Ectodermal cell (in vitro differentiated cells): ENCODE data around the gene KCNA2.

Experiments
- H3K27ac ChIP-seq: 2 replicates; pipeline ENCODE4 v1.7.0; 2013; ENCODE audit warnings: mild to moderate bottlenecking, low read depth, low read length; ENCODE audit not compliant: insufficient read depth, poor library complexity, severe bottlenecking
- H3K27me3 ChIP-seq: 2 replicates; pipeline ENCODE4 v1.7.0; 2013; ENCODE audit warnings: mild to moderate bottlenecking, low read length; ENCODE audit not compliant: insufficient read depth, control insufficient read depth, poor library complexity, severe bottlenecking
- H3K36me3 ChIP-seq: one replicate; pipeline ENCODE4 v1.7.0; 2013; ENCODE audit warnings: low read length; ENCODE audit not compliant: control insufficient read depth, insufficient read depth
- H3K4me1 ChIP-seq: one replicate; pipeline ENCODE4 v1.7.0; 2013; ENCODE audit warnings: low read length; ENCODE audit not compliant: control insufficient read depth, insufficient read depth
- H3K4me3 ChIP-seq: 2 replicates; pipeline ENCODE4 v1.7.0; 2013; ENCODE audit warnings: low read depth, low read length, control low read depth; ENCODE audit not compliant: insufficient read depth
- H3K9me3 ChIP-seq: 2 replicates; pipeline ENCODE4 v1.7.0; 2013; ENCODE audit warnings: mild to moderate bottlenecking, low read length, moderate library complexity; ENCODE audit not compliant: control insufficient read depth
- WGBS, 2 experiments: methylation state at CpG; one replicate each; pipeline ENCODE4 v1.1.7; 2013; ENCODE audit warnings: missing lambda C conversion rate in 2 of 2; 5-methylcytosine and 5-hydroxymethylcytosine counted together

Gene KCNA2

GRCh38 chr1:110588991-110589390, 17.2 kb downstream of the KCNA2 start:
- H3K4me1 ChIP-seq = no peaks in the 10 kb centered on the region
- H3K27me3 ChIP-seq = no peaks in the 10 kb centered on the region
- no peak overlapping the region for H3K4me3 ChIP-seq
- WGBS, 2 experiments = 89 to 97% methylated on average over 3 of the region's 3 CpGs
- no peaks in the 10 kb centered on the region for H3K36me3 ChIP-seq
- no peaks in the 10 kb centered on the region for H3K9me3 ChIP-seq
- H3K27ac ChIP-seq = no peak overlapping the region

- Histone ChIP-seq H3K9me3 (no peaks in the 10 kb centered on the region), H3K4me1 (no peaks in the 10 kb centered on the region), H3K36me3 (no peaks in the 10 kb centered on the region), H3K27me3 (no peaks in the 10 kb centered on the region), H3K4me3 (no peak overlapping the region), H3K27ac (no peak overlapping the region)
- 86 to 100% methylated on average over 1 of the region's 1 CpG for WGBS, 2 experiments
These were observed 17.7 kb downstream of the KCNA2 start for GRCh38 chr1:110588486-110588885.

GRCh38 chr1:110587906-110588305, 18.3 kb downstream of the KCNA2 start:
- Histone ChIP-seq H3K27ac (no peak overlapping the region), H3K4me3 (no peak overlapping the region), H3K36me3 (no peaks in the 10 kb centered on the region), H3K4me1 (peaks cover under 1% of the 10 kb centered on the region), H3K9me3 (no peaks in the 10 kb centered on the region), H3K27me3 (no peaks in the 10 kb centered on the region)
- 92 to 93% methylated on average over 4 of the region's 4 CpGs for WGBS, 2 experiments

GRCh38 chr1:110585481-110585880, 20.7 kb downstream of the KCNA2 start:
- Histone ChIP-seq H3K27ac (no peak overlapping the region), H3K36me3 (no peaks in the 10 kb centered on the region), H3K27me3 (no peaks in the 10 kb centered on the region), H3K4me1 (peaks cover 13% of the 10 kb centered on the region), H3K4me3 (no peak overlapping the region), H3K9me3 (no peaks in the 10 kb centered on the region)
- WGBS, 2 experiments = 93 to 100% methylated on average over 1 of the region's 1 CpG

GRCh38 chr1:110584045-110584444, 22.1 kb downstream of the KCNA2 start:
- Histone ChIP-seq H3K27ac (no peak overlapping the region), H3K4me1 (peaks cover 13% of the 10 kb centered on the region), H3K36me3 (no peaks in the 10 kb centered on the region), H3K9me3 (no peaks in the 10 kb centered on the region), H3K4me3 (no peak overlapping the region), H3K27me3 (no peaks in the 10 kb centered on the region)
- WGBS, 2 experiments = 93 to 94% methylated on average over 8 of the region's 8 CpGs

GRCh38 chr1:110583505-110583904, 22.7 kb downstream of the KCNA2 start:
- no peaks in the 10 kb centered on the region for H3K36me3 ChIP-seq
- peaks cover 13% of the 10 kb centered on the region for H3K4me1 ChIP-seq
- H3K27ac ChIP-seq = no peak overlapping the region
- H3K27me3 ChIP-seq = no peaks in the 10 kb centered on the region
- no peak overlapping the region for H3K4me3 ChIP-seq
- 93 to 96% methylated on average over 5 of the region's 5 CpGs for WGBS, 2 experiments
- no peaks in the 10 kb centered on the region for H3K9me3 ChIP-seq

GRCh38 chr1:110582378-110582777, 23.8 kb downstream of the KCNA2 start:
- Histone ChIP-seq H3K4me3 (no peak overlapping the region), H3K9me3 (no peaks in the 10 kb centered on the region), H3K4me1 (peaks cover 13% of the 10 kb centered on the region), H3K27me3 (no peaks in the 10 kb centered on the region), H3K36me3 (no peaks in the 10 kb centered on the region), H3K27ac (no peak overlapping the region)
- 87 to 93% methylated on average over 4 of the region's 4 CpGs for WGBS, 2 experiments

- H3K4me1 ChIP-seq = peaks cover 13% of the 10 kb centered on the region
- H3K27me3 ChIP-seq = no peaks in the 10 kb centered on the region
- 45 to 59% methylated on average over 5 of the region's 5 CpGs for WGBS, 2 experiments
- H3K27ac ChIP-seq = no peak overlapping the region
- no peaks in the 10 kb centered on the region for H3K36me3 ChIP-seq
- H3K9me3 ChIP-seq = no peaks in the 10 kb centered on the region
- H3K4me3 ChIP-seq = no peak overlapping the region
These were observed 24.4 kb downstream of the KCNA2 start for GRCh38 chr1:110581682-110582145.

- Histone ChIP-seq H3K4me1 (peaks cover 13% of the 10 kb centered on the region), H3K36me3 (no peaks in the 10 kb centered on the region), H3K4me3 (no peak overlapping the region), H3K27ac (no peak overlapping the region), H3K27me3 (no peaks in the 10 kb centered on the region), H3K9me3 (no peaks in the 10 kb centered on the region)
- WGBS, 2 experiments = 91 to 94% methylated on average over 1 of the region's 1 CpG
These were observed 25.9 kb downstream of the KCNA2 start for GRCh38 chr1:110580244-110580643.

- no peaks in the 10 kb centered on the region for H3K27me3 ChIP-seq
- WGBS, 2 experiments = 87 to 91% methylated on average over 3 of the region's 3 CpGs
- H3K27ac ChIP-seq = no peak overlapping the region
- H3K4me1 ChIP-seq = peaks cover 13% of the 10 kb centered on the region
- H3K9me3 ChIP-seq = no peaks in the 10 kb centered on the region
- no peak overlapping the region for H3K4me3 ChIP-seq
- H3K36me3 ChIP-seq = no peaks in the 10 kb centered on the region
These were observed 26.7 kb downstream of the KCNA2 start for GRCh38 chr1:110579460-110579859.

- H3K9me3 ChIP-seq = no peaks in the 10 kb centered on the region
- no peaks in the 10 kb centered on the region for H3K27me3 ChIP-seq
- H3K36me3 ChIP-seq = no peaks in the 10 kb centered on the region
- no peak overlapping the region for H3K27ac ChIP-seq
- no peaks in the 10 kb centered on the region for H3K4me1 ChIP-seq
- H3K4me3 ChIP-seq = no peak overlapping the region
These were observed 29.7 kb downstream of the KCNA2 start for GRCh38 chr1:110576441-110576840.
